ENCODE measurements around the gene VASP. TPM values are rescaled to one million over a fixed set of nuclear protein-coding genes. Genes with fewer than 3 reads are reported as not detected.

VASP gene
- total and polyA plus RNA-seq, 2 of the 4 experiments (the other 2 are of a cell fraction), result 61.1 to 88.8 TPM

DNA sequence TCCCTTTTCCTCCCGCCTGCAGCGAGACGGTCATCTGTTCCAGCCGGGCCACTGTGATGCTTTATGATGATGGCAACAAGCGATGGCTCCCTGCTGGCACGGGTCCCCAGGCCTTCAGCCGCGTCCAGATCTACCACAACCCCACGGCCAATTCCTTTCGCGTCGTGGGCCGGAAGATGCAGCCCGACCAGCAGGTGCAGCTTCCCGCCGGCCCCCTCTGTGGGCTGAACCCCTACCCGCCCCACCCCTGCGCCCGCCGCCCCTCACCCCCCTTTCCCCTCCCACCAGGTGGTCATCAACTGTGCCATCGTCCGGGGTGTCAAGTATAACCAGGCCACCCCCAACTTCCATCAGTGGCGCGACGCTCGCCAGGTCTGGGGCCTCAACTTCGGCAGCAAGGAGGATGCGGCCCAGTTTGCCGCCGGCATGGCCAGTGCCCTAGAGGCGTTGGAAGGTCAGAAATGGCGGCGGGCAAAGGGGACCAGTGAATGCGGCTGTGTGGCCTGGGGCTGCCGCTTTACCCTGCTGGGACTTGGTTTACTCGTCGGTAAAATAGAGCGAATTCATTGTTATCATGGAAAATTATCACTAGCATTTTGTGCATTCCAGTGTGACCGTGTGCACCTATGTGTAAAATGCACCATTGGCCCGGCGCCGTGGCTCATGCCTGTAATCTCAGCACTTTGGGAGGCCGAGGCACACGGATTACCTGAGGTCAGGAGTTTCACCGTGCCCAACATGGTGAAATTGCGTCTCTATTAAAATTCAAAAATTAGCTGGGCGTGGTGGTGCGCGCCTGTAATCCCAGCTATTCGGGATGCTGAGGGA, 10.6 kb downstream of the VASP start (continued):
- no peak for TF ChIP-seq RAD21 (IDR thresholded peaks at IDR 0.05; ENCODE audit: low read length)

GRCh38 chr19:45518469-45518826, 11.2 kb downstream of the VASP start:
- H4K5ac ChIP-seq (ENCODE audit: low read depth, low read length), result no peak overlapping the region
- no peak overlapping the region for H3K56ac ChIP-seq (ENCODE audit: extremely low read depth, insufficient read depth, low read length)
- H3K14ac ChIP-seq (replicated peaks; ENCODE audit: low read depth, low read length), result no peak overlapping the region
- POLR2A ChIA-PET (ENCODE audit: unreplicated experiment), result no interaction called here
- no peak overlapping the region for H4K91ac ChIP-seq (ENCODE audit: insufficient read depth, low read depth, low read length)
- no peaks in the 10 kb centered on the region for H3K9me1 ChIP-seq (ENCODE audit: insufficient read depth, low read length)
- no peak overlapping the region for H3K23ac ChIP-seq (ENCODE audit: low read depth, low read length)
- dilution Hi-C loops (cut with HindIII; ENCODE audit: low sequenced_read_pairs, unreplicated experiment) (no loop called here), intact Hi-C loops (cut with micrococcal nuclease) (no loop called here), in situ Hi-C loops (cut with MboI; ENCODE audit: low sequenced_read_pairs) (no loop called here)
- WGBS, 2 experiments (ENCODE audit: extremely low coverage in 2 of 2, insufficient read length in 1 of 2), result 76% methylated on average over 4 of the region's 7 CpGs; no CpG with 5 or more reads in 1 of the 2 experiments
- H2AFZ ChIP-seq (replicated peaks; ENCODE audit: low read length, poor library complexity), result no peak overlapping the region
- no peak overlapping the region for H2AK5ac ChIP-seq (ENCODE audit: low read depth, low read length)
- no peak overlapping the region for H2BK120ac ChIP-seq (ENCODE audit: low read depth, low read length)
- H2BK5ac ChIP-seq (ENCODE audit: low read depth, low read length, poor library complexity, severe bottlenecking), result no peak overlapping the region
- no peak for ATAC-seq (ENCODE audit: low read depth)
- peaks cover 50% of the 10 kb centered on the region for H3K36me3 ChIP-seq (ENCODE audit: control insufficient read depth, insufficient read depth, low read length)
- BruUV-seq (replicated peaks), result no TSS peak
- peaks cover 16 to 76% of the 10 kb centered on the region in 2 experiments for H3K79me1 ChIP-seq (ENCODE audit: low read depth in 1 of 2, low read length in 2 of 2)
- no peak overlapping the region for H3K9ac ChIP-seq (ENCODE audit: low read depth, low read length)
- no peak overlapping the region for H3K4me2 ChIP-seq (ENCODE audit: low read depth, low read length)
- no peak overlapping the region for H3K4ac ChIP-seq (ENCODE audit: low read depth, low read length)
- 0 out of 2 replicates have a peak, but pooled peaks cover 5% of the 10 kb centered on the region for H3K4me1 ChIP-seq (ENCODE audit: control insufficient read depth, insufficient read depth, low read length)
- H2BK20ac ChIP-seq (ENCODE audit: low read depth, low read length), result no peak overlapping the region
- H2AK9ac ChIP-seq (replicated peaks; ENCODE audit: low read depth, low read length, poor library complexity), result no peak overlapping the region
- CTCF ChIA-PET, result no interaction called here
- no peak overlapping the region for H2BK15ac ChIP-seq (ENCODE audit: low read depth, low read length)
- no peaks in the 10 kb centered on the region for H3K27me3 ChIP-seq (ENCODE audit: control insufficient read depth, insufficient read depth, low read length)
- H3K4me3 ChIP-seq (ENCODE audit: insufficient read depth, low read depth, low read length), result no peak overlapping the region
- H4K8ac ChIP-seq (ENCODE audit: low read depth in 2 of 2, low read length in 2 of 2), result no peak overlapping the region
- no peaks in the 10 kb centered on the region for H3K9me3 ChIP-seq (ENCODE audit: control insufficient read depth, insufficient read depth, low read length)
- H4K20me1 ChIP-seq (ENCODE audit: insufficient read depth, low read length), result peaks cover 89% of the 10 kb centered on the region
- DNase-seq, result no peak
- no peak overlapping the region for H3K27ac ChIP-seq (ENCODE audit: insufficient read depth, low read length)
- H3K18ac ChIP-seq (ENCODE audit: low read depth, low read length), result no peak overlapping the region
- TF ChIP-seq RFX5 (IDR thresholded peaks at IDR 0.05; ENCODE audit: low read depth, low read length) (no peak), BHLHE40 (IDR thresholded peaks at IDR 0.05; ENCODE audit: low read depth, low read length) (no peak), RCOR1 (IDR thresholded peaks at IDR 0.05; ENCODE audit: insufficient replicate concordance, low read length) (no peak), RAD21 (IDR thresholded peaks at IDR 0.05; ENCODE audit: low read length) (no peak), USF2 (IDR thresholded peaks at IDR 0.05; ENCODE audit: low read depth, low read length) (no peak), CEBPB (IDR thresholded peaks at IDR 0.05; ENCODE audit: low read depth, low read length) (no peak), SMC3 (IDR thresholded peaks at IDR 0.05; ENCODE audit: low read depth, low read length) (no peak), FOS (IDR thresholded peaks at IDR 0.05; ENCODE audit: low read depth, low read length) (no peak), MXI1 (IDR thresholded peaks at IDR 0.05; ENCODE audit: borderline replicate concordance, low read depth, low read length) (no peak), POLR2A (IDR thresholded peaks at IDR 0.05; ENCODE audit: low read depth, low read length) (no peak), NFE2L2 (IDR thresholded peaks at IDR 0.05; ENCODE audit: low read depth, low read length) (no peak), CHD1 (IDR thresholded peaks at IDR 0.05; ENCODE audit: low read depth, low read length) (no peak), ELK1 (IDR thresholded peaks at IDR 0.05; ENCODE audit: borderline replicate concordance, low read depth, low read length) (no peak), MAZ (IDR thresholded peaks at IDR 0.05; ENCODE audit: borderline replicate concordance, low read depth, low read length) (no peak)

Measured in IMR-90 (cell line).